ENCODE data around the gene CFAP61.
"Not testable (repeated sequence)": the region's sequence is repeated elsewhere in the genome, so short reads cannot be mapped to it uniquely, and the experiment has no call there.

The CFAP61 gene

DNA sequence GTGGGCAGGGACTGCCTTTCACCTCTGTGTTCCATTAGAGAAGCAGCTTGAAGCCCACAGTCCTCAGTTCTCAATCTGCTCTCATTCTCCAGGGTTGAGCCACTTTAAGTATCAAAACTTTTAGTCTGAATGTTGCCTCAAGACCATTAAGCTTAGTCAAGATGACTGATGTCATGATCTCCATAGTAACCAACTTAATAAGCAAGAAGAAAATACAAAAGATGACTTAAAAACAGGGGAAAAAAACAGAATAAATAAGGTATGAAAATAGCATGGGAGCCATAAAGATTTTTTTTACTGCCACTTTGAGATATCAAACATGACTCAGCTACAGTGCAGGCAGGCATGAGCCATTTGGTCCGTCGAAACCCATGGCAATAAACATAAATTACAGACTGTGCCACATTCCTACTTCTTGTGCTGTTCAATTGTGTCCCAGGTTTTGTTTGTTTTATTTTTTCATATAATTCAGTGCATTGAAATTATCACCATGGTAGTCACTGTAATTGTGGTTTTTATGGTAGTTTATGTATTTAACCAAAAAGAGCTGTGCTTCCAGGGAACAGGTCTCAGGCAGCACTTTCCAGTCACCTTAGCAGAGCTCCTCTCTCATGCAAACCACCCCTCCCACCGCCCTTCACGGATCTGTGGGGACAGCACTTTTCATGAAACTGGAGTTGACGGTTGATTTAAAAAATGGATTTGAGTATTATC, 159.1 kb downstream of the CFAP61 start:
- no peak for DNase-seq

DNA sequence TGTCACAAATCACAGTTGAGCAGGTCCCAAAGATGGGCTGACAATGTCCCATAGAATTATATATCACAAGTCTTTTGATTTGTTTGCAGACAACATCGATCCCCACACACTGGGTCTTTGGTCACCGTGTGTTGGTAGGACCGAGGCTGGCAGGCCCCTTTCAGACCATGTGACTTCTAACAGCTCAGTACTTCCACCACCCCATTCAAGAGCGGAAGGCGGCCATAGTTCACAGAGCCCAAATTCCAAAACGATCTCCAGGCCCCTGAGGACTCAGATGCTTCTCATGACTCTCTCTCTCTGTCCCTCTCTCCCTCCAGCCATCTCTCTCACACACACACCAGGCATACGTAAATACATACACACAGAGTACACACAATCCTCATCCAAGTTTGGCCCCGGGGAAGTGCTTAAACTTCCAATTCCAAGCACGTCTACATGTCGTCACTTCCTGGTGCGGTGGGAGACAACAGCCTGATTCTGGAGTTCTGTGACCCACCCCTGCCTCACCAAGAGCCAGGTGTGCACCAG, 159.7 kb downstream of the CFAP61 start:
- DNase-seq = no peak

- no peak for DNase-seq
Observed at GRCh38 chr20:20212675-20213096, 160.4 kb downstream of the CFAP61 start.

GRCh38 chr20:20213526-20214121, 161.3 kb downstream of the CFAP61 start:
- DNase-seq = no peak

DNA sequence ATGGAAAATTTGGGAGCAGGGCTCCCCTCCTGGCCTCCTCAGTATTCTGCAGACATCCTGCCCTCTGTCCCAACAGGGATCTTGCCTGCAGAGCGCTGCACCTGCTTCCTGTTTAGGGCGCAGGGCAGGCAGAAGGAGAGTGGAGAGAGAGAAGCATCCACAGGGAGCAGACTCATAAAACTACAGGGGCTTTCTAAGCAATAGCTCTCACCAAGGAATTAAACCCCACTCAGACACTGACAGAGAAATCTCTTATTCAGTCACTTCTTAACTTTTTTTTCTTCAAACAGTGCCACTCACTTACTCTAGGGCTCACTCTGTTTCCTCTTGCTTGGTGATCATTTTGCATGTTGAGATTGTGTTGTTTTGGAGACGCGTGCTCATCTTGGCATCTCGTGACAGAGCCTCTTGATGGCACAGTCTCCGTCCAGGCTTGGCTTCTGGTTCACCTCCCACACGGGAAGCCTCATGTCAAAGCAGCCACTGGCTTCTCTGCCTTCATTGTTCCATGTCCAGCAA, 162.5 kb downstream of the CFAP61 start:
- no peak for DNase-seq

GRCh38 chr20:20215976-20216727, 163.8 kb downstream of the CFAP61 start:
- no peak for DNase-seq

GRCh38 chr20:20216941-20217340, 164.6 kb downstream of the CFAP61 start:
- DNase-seq = no peak

DNA sequence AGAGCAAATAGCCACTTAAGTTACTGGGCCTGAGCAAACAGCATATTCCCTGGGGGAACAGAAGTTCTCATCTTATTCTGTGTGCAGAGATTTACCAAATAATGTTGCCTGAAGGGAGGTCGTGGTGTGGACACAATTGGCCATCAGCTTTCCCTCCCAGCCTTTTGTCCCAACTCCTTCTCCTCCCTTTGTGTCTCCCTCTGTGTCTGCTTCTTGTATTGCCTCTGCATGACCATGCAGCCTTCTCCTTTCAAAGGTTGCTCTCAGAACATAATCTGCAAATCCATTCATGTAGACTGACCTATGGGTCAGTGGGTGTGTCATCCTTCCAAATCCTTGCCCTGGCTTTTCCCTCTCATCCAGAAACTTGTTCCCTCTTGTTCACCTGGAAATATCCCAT, 165.3 kb downstream of the CFAP61 start:
- DNase-seq = no peak

DNA sequence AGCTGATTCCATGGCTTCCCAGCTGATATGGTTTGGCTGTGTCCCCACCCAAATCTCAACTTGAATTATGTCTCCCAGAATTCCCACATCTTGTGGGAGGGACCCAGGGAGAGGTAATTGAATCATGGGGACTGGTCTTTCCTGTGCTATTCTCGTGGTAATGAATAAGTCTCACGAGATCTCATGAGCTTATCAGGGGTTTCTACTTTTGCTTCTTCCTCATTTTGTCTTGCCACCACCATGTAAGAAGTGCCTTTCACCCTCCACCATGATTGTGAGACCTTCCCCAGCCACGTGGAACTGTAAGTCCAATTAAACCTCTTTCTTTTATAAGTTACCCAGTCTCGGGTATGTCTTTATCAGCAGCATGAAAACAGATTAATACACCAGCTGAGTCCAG, 165.8 kb downstream of the CFAP61 start:
- not testable (repeated sequence) for DNase-seq

DNA sequence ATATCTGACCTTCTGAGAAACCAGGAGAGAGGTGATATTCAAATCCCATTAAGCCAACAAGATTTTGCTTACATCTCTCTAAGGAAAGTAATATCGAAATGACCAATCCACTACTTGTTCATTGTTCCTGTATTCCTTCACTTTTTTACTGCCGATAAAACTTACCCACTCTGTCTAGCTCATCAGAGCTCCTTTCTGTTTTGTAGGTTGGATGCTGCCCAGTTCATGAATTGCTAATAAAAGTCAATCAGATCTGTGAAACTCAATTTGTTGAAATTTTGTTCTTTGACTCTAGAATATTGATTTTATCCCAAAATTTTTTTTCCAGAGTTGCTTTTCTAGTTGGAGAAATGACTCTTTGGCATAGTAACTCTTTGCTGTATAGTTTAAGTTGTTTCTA, 166.7 kb downstream of the CFAP61 start:
- DNase-seq = no peak

- DNase-seq = no peak
Observed at GRCh38 chr20:20220134-20220533, 167.8 kb downstream of the CFAP61 start.

- DNase-seq = no peak
Observed at GRCh38 chr20:20223981-20224380, 171.6 kb downstream of the CFAP61 start.

GRCh38 chr20:20224806-20225205, 172.5 kb downstream of the CFAP61 start:
- no peak for DNase-seq

GRCh38 chr20:20225325-20226043, 173.2 kb downstream of the CFAP61 start:
- no peak for DNase-seq

- DNase-seq = no peak
Observed at GRCh38 chr20:20226554-20226953, 174.2 kb downstream of the CFAP61 start.

DNA sequence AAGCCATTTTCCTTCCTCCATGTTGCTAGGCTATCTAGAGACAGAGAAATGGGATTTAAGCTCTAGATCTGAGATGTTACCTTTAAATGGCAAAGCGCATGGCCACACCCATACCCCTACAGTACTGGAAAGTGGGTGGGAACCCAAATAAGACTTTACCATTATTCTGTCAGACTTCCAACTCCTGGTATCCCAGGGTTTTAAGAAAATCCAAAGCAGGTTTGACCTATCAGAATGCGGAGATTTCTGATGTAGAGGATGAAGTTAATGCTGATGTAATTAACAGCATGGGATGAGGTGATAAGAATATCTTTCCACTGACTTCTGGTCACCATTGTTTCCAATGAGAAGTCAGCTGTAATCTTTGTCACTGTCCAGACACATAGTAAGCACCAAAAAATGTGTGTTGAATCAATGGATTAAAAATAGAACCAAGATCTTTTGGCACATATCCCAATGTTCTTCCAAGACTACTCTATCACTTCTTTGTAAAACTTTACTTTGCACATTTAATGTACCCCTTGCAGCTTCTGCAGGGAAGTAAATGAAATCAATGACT, 174.8 kb downstream of the CFAP61 start:
- DNase-seq = no peak

DNA sequence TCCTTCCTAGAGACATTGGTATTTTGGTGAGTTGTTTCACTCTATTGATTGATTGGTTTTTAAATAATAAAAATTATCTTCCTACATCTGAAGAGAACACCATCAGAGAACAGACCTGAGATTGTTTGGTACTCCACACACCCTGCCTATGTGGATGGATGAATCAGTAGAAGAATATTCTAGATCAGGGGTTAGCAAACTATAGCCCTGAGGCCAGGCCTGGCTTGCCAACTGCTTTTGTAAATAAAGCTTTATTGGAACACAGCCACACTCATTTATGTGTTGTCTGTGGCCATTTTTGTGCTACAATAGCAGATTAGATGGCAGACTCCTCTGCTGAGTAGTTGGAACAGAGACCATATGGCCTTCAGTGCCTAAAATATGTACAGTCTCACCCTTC, 176.0 kb downstream of the CFAP61 start:
- DNase-seq = no peak

- no peak for DNase-seq
Observed at GRCh38 chr20:20229595-20229994, 177.3 kb downstream of the CFAP61 start.

GRCh38 chr20:20230741-20231140, 178.4 kb downstream of the CFAP61 start:
- no peak for DNase-seq

DNA sequence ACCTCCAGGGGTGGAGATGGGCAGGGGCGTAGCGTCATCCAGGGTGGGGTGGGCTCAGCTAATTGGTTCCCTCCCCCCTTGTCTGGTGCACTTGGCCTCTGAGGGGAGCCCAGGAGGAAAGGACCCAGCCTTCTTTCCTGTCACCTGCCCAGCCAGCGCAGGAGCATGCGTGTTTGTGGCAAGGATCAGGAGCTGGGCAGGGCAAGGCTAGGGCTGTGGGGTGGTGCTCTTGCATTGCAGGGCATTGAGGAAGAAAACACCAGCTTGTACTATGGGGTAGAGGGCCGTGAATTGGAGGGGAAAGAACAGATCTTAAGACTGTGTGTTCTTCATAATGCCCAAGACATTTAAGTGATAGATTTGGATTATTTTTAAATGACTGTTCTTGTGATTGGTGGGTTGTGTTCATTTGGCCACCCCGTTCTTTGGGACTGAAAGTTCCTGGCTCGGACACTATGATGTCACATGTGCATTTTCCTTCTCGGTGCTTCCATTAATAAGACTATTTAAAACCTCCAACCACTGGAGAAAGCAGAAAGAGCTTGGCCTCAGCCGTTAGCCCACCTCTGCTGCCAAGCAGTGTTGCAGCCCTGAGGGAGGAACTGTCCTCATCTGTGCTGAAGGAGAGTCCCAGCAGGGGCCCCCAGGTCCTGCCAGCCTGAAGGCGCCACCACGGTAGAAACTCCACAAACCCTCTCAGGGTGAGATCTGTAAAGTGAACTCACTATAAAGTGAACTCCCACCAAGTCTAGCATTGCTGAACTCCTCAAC, 179.4 kb downstream of the CFAP61 start:
- DNase-seq = no peak

DNA sequence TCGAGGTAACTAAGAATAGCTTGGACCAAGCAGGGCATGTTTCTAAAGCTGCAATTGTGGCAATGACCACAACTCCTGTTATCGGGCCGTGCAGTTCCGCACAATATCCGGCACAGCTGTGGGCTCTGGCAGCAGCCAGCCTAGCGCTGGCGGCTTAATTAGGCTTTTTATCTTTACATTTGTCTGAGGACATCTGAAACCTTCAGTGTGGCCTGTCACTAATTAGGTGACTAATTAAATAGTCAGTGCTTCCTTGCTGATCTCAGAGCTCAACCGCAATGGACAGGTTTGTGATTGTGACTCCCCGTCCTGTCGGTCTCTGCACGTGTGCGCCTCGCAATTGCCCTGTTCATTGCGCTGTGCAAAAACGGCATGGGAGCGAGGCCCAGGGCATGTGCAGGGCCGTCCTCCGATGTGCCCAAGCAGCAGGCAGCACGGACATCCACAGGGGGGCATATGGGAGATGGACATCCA, 180.7 kb downstream of the CFAP61 start:
- no peak for DNase-seq

DNA sequence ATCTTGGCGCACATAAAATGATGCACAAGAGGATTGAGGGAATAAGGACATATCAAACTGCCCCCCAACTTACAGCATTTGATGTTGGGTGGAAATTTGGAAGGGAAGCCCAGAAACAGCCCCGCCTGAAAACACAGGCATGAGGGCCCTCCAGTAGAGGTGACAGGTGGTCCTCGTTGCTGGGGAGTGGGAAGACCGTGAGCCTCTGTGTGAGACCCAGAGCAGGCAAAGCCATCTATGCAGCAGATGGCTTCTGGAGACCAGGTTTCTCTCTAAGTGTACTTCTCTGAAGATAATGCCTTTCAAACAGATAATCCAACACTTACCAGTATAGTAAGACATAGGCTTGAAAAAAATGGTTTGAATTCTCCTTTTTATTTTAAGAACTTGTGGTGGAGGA, 183.3 kb downstream of the CFAP61 start:
- DNase-seq = no peak
